GM23338 (cell line): Measurements from ENCODE around the gene TECR. TPM values are rescaled to one million over a fixed set of nuclear protein-coding genes. Genes with fewer than 3 reads are reported as not detected.

Source experiments
- ATAC-seq: fragments of 200-7000 bp; cut with Tn5 transposase; 3 replicates; pipeline ENCODE4 v1.9.1; 2020
- DNase-seq: peaks from one replicate; pipeline ENCODE4 v3.0.0-alpha.2; 2015; ENCODE audit warnings: low spot score
- H2AFZ ChIP-seq: fragments of 200-600 bp; sonication (generic); 2 replicates; pipeline ENCODE4 v1.8.0; 2016; ENCODE audit warnings: antibody characterized with exemption, mild to moderate bottlenecking, moderate library complexity
- H3F3A ChIP-seq: fragments of 200-600 bp; sonication (generic); replicated peaks from 2 replicates; pipeline ENCODE4 v1.8.0; 2017; ENCODE audit warnings: antibody characterized with exemption, mixed run types, low read depth
- H3K27ac ChIP-seq: fragments of 200-600 bp; sonication (generic); 2 replicates; pipeline ENCODE4 v1.6.1; 2016; ENCODE audit warnings: low read depth
- H3K27me3 ChIP-seq: fragments of 200-600 bp; sonication (generic); 2 replicates; pipeline ENCODE4 v1.8.0; 2016; ENCODE audit warnings: mild to moderate bottlenecking, mixed run types, moderate library complexity; ENCODE audit not compliant: insufficient read depth
- H3K36me3 ChIP-seq: fragments of 200-600 bp; sonication (generic); 2 replicates; pipeline ENCODE4 v1.8.0; 2016; ENCODE audit warnings: mild to moderate bottlenecking; ENCODE audit not compliant: insufficient read depth
- H3K4me1 ChIP-seq: fragments of 200-600 bp; sonication (generic); 2 replicates; pipeline ENCODE4 v1.8.0; 2016; ENCODE audit warnings: mild to moderate bottlenecking, moderate library complexity; ENCODE audit not compliant: insufficient read depth
- H3K4me2 ChIP-seq: fragments of 200-600 bp; sonication (generic); 2 replicates; pipeline ENCODE4 v1.7.1; 2017; ENCODE audit warnings: mixed run types
- H3K4me3 ChIP-seq: fragments of 200-600 bp; sonication (generic); 2 replicates; pipeline ENCODE4 v1.6.1; 2016; ENCODE audit warnings: mixed run types
- H3K79me2 ChIP-seq: fragments of 200-600 bp; sonication (generic); replicated peaks from 2 replicates; pipeline ENCODE4 v1.8.0; 2017; ENCODE audit warnings: mild to moderate bottlenecking; ENCODE audit not compliant: insufficient read depth
- H3K9me2 ChIP-seq: fragments of 200-600 bp; sonication (generic); 2 replicates; pipeline ENCODE4 v1.8.0; 2017; ENCODE audit not compliant: insufficient read depth
- H4K20me1 ChIP-seq: fragments of 200-600 bp; sonication (generic); replicated peaks from 2 replicates; pipeline ENCODE4 v1.8.0; 2017; ENCODE audit warnings: mild to moderate bottlenecking; ENCODE audit not compliant: insufficient read depth
- H3K27ac Mint-ChIP-seq: 2 replicates; pipeline ENCODE4 v1.8.0; 2020; ENCODE audit warnings: inconsistent platforms, mild to moderate bottlenecking, moderate library complexity, mixed read lengths
- H3K27me3 Mint-ChIP-seq: 3 replicates; pipeline ENCODE4 v1.8.0; 2022; ENCODE audit warnings: low read depth, mild to moderate bottlenecking, moderate library complexity, mixed read lengths, inconsistent platforms; ENCODE audit not compliant: insufficient read depth, poor library complexity
- H3K36me3 Mint-ChIP-seq: 3 replicates; pipeline ENCODE4 v1.8.0; 2021; ENCODE audit warnings: low read depth, mild to moderate bottlenecking, inconsistent platforms, moderate library complexity, mixed read lengths
- H3K4me1 Mint-ChIP-seq: 3 replicates; pipeline ENCODE4 v1.8.0; 2020; ENCODE audit warnings: mild to moderate bottlenecking, inconsistent platforms, mixed read lengths
- H3K4me3 Mint-ChIP-seq: 3 replicates; pipeline ENCODE4 v1.8.0; 2021; ENCODE audit warnings: moderate library complexity, mild to moderate bottlenecking, inconsistent platforms, mixed read lengths
- H3K9me3 Mint-ChIP-seq: 3 replicates; pipeline ENCODE4 v1.8.0; 2020; ENCODE audit warnings: moderate library complexity, mild to moderate bottlenecking, inconsistent platforms, mixed read lengths
- CTCF ChIP-seq, 2 experiments: fragments of 200-600 bp in 1 of 2; sonication (generic) in 1 of 2; conservative IDR thresholded peaks; 2 replicates each; pipeline versions ENCODE4 v1.5.1 to v1.6.1; 2016 to 2017; ENCODE audit warnings: antibody characterized with exemption in 2 of 2, low read depth in 2 of 2, mild to moderate bottlenecking in 2 of 2, moderate library complexity in 1 of 2
- EZH2phosphoT487 ChIP-seq: fragments of 200-600 bp; sonication (generic); IDR thresholded peaks from one replicate; pipeline ENCODE4 v1.8.1; 2018; ENCODE audit warnings: antibody characterized with exemption; ENCODE audit not compliant: unreplicated experiment
- JUNB ChIP-seq: IDR thresholded peaks from one replicate; pipeline ENCODE4 v1.6.1; 2016; ENCODE audit warnings: antibody characterized with exemption; ENCODE audit not compliant: unreplicated experiment
- NANOG ChIP-seq: IDR thresholded peaks from 2 replicates; pipeline ENCODE4 v1.6.1; 2016; ENCODE audit warnings: antibody characterized with exemption, borderline replicate concordance
- POLR2AphosphoS5 ChIP-seq: IDR thresholded peaks from 2 replicates; pipeline ENCODE4 v1.6.1; 2016; ENCODE audit warnings: antibody characterized with exemption, low read depth
- ZNF331 ChIP-seq: fragments of 250-450 bp; sonication (Bioruptor Pico); IDR thresholded peaks from 2 replicates; pipeline ENCODE4 v1.5.0; 2020; ENCODE audit warnings: low read depth, mild to moderate bottlenecking, moderate library complexity
- polyA plus RNA-seq: library from polyadenylated mRNA; unstranded; fragments of >200 nt; fragmentation: Nextera tagmentation; extraction: Ambion mirVana; gene quantifications from 2 replicates; pipeline ENCODE4 v1.2.1, GENCODE V29; 2016
- total RNA-seq: library from RNA; depleted of rRNA; stranded (reverse); fragments of >200 nt; shearing (Covaris generic); gene quantifications from 2 replicates; pipeline ENCODE4 v1.2.3, GENCODE V29; 2014
- TF ChIP-seq, protein P1 (sequence below): IDR thresholded peaks from one replicate; pipeline ENCODE4 v1.6.1; 2018; ENCODE audit warnings: antibody characterized with exemption; ENCODE audit not compliant: unreplicated experiment
- TF ChIP-seq, protein P2 (sequence below): IDR thresholded peaks from 2 replicates; pipeline ENCODE4 v1.6.1; 2016; ENCODE audit warnings: antibody characterized with exemption

TECR gene
- total and polyA plus RNA-seq, 2 experiments from 2014 or later, result 107 to 268 TPM

GRCh38 chr19:14496834-14497227 is 32.6 kb upstream of the TECR start:
- peak overlapping the region; percentile 44; the same call in 1 of the 2 replicates for H3K4me3 ChIP-seq
- TF ChIP-seq POLR2AphosphoS5, result no peak
- TF ChIP-seq ZNF331 (CRISPR knock-in tag), result no peak
- no peak for TF ChIP-seq JUNB
- no peak for TF ChIP-seq CTCF (conservative IDR thresholded peaks at IDR 0.05; ENCODE audit: low read depth in 2 of 2)
- TF ChIP-seq, protein P1, sequence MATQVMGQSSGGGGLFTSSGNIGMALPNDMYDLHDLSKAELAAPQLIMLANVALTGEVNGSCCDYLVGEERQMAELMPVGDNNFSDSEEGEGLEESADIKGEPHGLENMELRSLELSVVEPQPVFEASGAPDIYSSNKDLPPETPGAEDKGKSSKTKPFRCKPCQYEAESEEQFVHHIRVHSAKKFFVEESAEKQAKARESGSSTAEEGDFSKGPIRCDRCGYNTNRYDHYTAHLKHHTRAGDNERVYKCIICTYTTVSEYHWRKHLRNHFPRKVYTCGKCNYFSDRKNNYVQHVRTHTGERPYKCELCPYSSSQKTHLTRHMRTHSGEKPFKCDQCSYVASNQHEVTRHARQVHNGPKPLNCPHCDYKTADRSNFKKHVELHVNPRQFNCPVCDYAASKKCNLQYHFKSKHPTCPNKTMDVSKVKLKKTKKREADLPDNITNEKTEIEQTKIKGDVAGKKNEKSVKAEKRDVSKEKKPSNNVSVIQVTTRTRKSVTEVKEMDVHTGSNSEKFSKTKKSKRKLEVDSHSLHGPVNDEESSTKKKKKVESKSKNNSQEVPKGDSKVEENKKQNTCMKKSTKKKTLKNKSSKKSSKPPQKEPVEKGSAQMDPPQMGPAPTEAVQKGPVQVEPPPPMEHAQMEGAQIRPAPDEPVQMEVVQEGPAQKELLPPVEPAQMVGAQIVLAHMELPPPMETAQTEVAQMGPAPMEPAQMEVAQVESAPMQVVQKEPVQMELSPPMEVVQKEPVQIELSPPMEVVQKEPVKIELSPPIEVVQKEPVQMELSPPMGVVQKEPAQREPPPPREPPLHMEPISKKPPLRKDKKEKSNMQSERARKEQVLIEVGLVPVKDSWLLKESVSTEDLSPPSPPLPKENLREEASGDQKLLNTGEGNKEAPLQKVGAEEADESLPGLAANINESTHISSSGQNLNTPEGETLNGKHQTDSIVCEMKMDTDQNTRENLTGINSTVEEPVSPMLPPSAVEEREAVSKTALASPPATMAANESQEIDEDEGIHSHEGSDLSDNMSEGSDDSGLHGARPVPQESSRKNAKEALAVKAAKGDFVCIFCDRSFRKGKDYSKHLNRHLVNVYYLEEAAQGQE, result no peak
- TF ChIP-seq, protein P2, sequence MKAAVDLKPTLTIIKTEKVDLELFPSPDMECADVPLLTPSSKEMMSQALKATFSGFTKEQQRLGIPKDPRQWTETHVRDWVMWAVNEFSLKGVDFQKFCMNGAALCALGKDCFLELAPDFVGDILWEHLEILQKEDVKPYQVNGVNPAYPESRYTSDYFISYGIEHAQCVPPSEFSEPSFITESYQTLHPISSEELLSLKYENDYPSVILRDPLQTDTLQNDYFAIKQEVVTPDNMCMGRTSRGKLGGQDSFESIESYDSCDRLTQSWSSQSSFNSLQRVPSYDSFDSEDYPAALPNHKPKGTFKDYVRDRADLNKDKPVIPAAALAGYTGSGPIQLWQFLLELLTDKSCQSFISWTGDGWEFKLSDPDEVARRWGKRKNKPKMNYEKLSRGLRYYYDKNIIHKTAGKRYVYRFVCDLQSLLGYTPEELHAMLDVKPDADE, result no peak
- TF ChIP-seq NANOG, result no peak
- TF ChIP-seq EZH2phosphoT487, result no peak
- H3K36me3 ChIP-seq, result no peaks in the 10 kb centered on the region; the same call in 1 of the 2 replicates
- no peak overlapping the region for H3K27ac ChIP-seq
- Mint-ChIP-seq H3K27me3 (peaks cover 18% of the 10 kb centered on the region), H3K36me3 (peaks cover 14% of the 10 kb centered on the region), H3K4me3 (peak overlapping the region; percentile 89), H3K27ac (peak overlapping the region; percentile 53), H3K4me1 (peaks cover 22% of the 10 kb centered on the region), H3K9me3 (no peaks in the 10 kb centered on the region)
- no peaks in the 10 kb centered on the region for H3K27me3 ChIP-seq
- no peak for DNase-seq
- H3K79me2 ChIP-seq, result peaks cover 28% of the 10 kb centered on the region
- H3K4me2 ChIP-seq, result peak overlapping the region; percentile 68; the same call in 1 of the 2 replicates
- no peaks in the 10 kb centered on the region for H3K9me2 ChIP-seq
- H4K20me1 ChIP-seq, result peaks cover 8% of the 10 kb centered on the region; the same call in 1 of the 2 replicates
- peak overlapping the region; percentile 82 for H2AFZ ChIP-seq
- no peak for ATAC-seq
- H3F3A ChIP-seq, result peaks cover 11% of the 10 kb centered on the region
- no peaks in the 10 kb centered on the region; the same call in 1 of the 2 replicates for H3K4me1 ChIP-seq
